ENCODE measurements around the gene TLL1.

The TLL1 gene

GRCh38 chr4:166049036-166049435, 176.0 kb downstream of the TLL1 start:
- DNase-seq (ENCODE audit: low spot score): no peak

GRCh38 chr4:166064721-166065120, 191.7 kb downstream of the TLL1 start:
- no peak for DNase-seq (ENCODE audit: low spot score)

- no peak for DNase-seq (ENCODE audit: low spot score)
Measured at GRCh38 chr4:166065324-166065723, 192.3 kb downstream of the TLL1 start.

GRCh38 chr4:166066936-166067335, 193.9 kb downstream of the TLL1 start:
- no peak for DNase-seq (ENCODE audit: low spot score)

- DNase-seq (ENCODE audit: low spot score): no peak
Measured at GRCh38 chr4:166067915-166068314, 194.9 kb downstream of the TLL1 start.

GRCh38 chr4:166073783-166074182, 200.7 kb downstream of the TLL1 start:
- no peak for DNase-seq (ENCODE audit: low spot score)

- DNase-seq (ENCODE audit: low spot score): no peak
Measured at GRCh38 chr4:166075599-166075998, 202.6 kb downstream of the TLL1 start.

GRCh38 chr4:166077782-166078181, 204.7 kb downstream of the TLL1 start:
- DNase-seq (ENCODE audit: low spot score): no peak

- no peak for DNase-seq (ENCODE audit: low spot score)
Measured at GRCh38 chr4:166078383-166078782, 205.3 kb downstream of the TLL1 start.

- no peak for DNase-seq (ENCODE audit: low spot score)
Measured at GRCh38 chr4:166078955-166079354, 205.9 kb downstream of the TLL1 start.

GRCh38 chr4:166087569-166087968, 214.5 kb downstream of the TLL1 start:
- no peak for DNase-seq (ENCODE audit: low spot score)

- DNase-seq (ENCODE audit: low spot score): no peak
Measured at GRCh38 chr4:166088576-166088975, 215.5 kb downstream of the TLL1 start.

GRCh38 chr4:166091146-166091545, 218.1 kb downstream of the TLL1 start:
- peak; percentile 51 for DNase-seq (ENCODE audit: low spot score)

GRCh38 chr4:166091912-166092510, 219.0 kb downstream of the TLL1 start:
- peak; percentile 79 for DNase-seq (ENCODE audit: low spot score)

GRCh38 chr4:166092797-166093290, 219.8 kb downstream of the TLL1 start:
- no peak for DNase-seq (ENCODE audit: low spot score)

GRCh38 chr4:166104623-166105022, 231.6 kb downstream of the TLL1 start:
- DNase-seq (ENCODE audit: low spot score): no peak

- no peak for DNase-seq (ENCODE audit: low spot score)
Measured at GRCh38 chr4:166121897-166122296, 248.9 kb downstream of the TLL1 start.

- no peak for DNase-seq (ENCODE audit: low spot score)
Measured at GRCh38 chr4:166123546-166123945, 250.5 kb downstream of the TLL1 start.

- no peak for DNase-seq (ENCODE audit: low spot score)
Measured at GRCh38 chr4:166128403-166128802, 255.4 kb downstream of the TLL1 start.

- DNase-seq (ENCODE audit: low spot score): no peak
Measured at GRCh38 chr4:166134285-166134684, 261.2 kb downstream of the TLL1 start.

- no peak for DNase-seq (ENCODE audit: low spot score)
Measured at GRCh38 chr4:166140951-166141350, 267.9 kb downstream of the TLL1 start.

- DNase-seq (ENCODE audit: low spot score): no peak
Measured at GRCh38 chr4:166143227-166143626, 270.2 kb downstream of the TLL1 start.

- DNase-seq (ENCODE audit: low spot score): no peak
Measured at GRCh38 chr4:166144607-166145006, 271.6 kb downstream of the TLL1 start.

GRCh38 chr4:166146806-166147540, 273.9 kb downstream of the TLL1 start:
- DNase-seq (ENCODE audit: low spot score): peak; percentile 84
